Osteocyte (in vitro differentiated cells): Measurements from ENCODE around the gene SETDB1. TPM values are rescaled to one million over a fixed set of nuclear protein-coding genes. Genes with fewer than 3 reads are reported as not detected.
"Not testable (repeated sequence)": the region's sequence is repeated elsewhere in the genome, so short reads cannot be mapped to it uniquely, and the experiment has no call there.

Experiments
- DNase-seq: peaks from one replicate; pipeline ENCODE4 v3.0.0; 2021; ENCODE audit warnings: mixed read lengths; ENCODE audit not compliant: unreplicated experiment; ENCODE audit errors: extremely low spot score
- H3K27ac Mint-ChIP-seq: one replicate; pipeline ENCODE4 v1.8.0; 2021; ENCODE audit warnings: mild to moderate bottlenecking, mixed read lengths; ENCODE audit not compliant: unreplicated experiment
- H3K27me3 Mint-ChIP-seq: one replicate; pipeline ENCODE4 v1.8.0; 2021; ENCODE audit warnings: mixed read lengths; ENCODE audit not compliant: unreplicated experiment
- H3K36me3 Mint-ChIP-seq: one replicate; pipeline ENCODE4 v1.8.0; 2021; ENCODE audit warnings: mixed read lengths; ENCODE audit not compliant: unreplicated experiment
- H3K4me1 Mint-ChIP-seq: one replicate; pipeline ENCODE4 v1.8.0; 2021; ENCODE audit warnings: mixed read lengths; ENCODE audit not compliant: unreplicated experiment
- H3K4me3 Mint-ChIP-seq: one replicate; pipeline ENCODE4 v1.8.0; 2021; ENCODE audit warnings: mild to moderate bottlenecking, moderate library complexity, mixed read lengths; ENCODE audit not compliant: unreplicated experiment
- H3K9me3 Mint-ChIP-seq: one replicate; pipeline ENCODE4 v1.8.0; 2021; ENCODE audit warnings: mixed read lengths; ENCODE audit not compliant: unreplicated experiment
- CTCF ChIP-seq: fragments of 200-600 bp; sonication (generic); IDR thresholded peaks from 2 replicates; pipeline ENCODE4 v1.5.0; 2021; ENCODE audit warnings: antibody characterized with exemption, mild to moderate bottlenecking, moderate library complexity
- total RNA-seq: library from RNA; stranded (reverse); gene quantifications from 2 replicates; pipeline ENCODE4 v1.2.1, GENCODE V29; 2021

Gene SETDB1
- total RNA-seq, 1 donor from 2014 or later, result 53.5 TPM

GRCh38 chr1:150917387-150917786, 8.8 kb upstream of the SETDB1 start:
- Mint-ChIP-seq H3K4me3 (no peak overlapping the region), H3K9me3 (no peaks in the 10 kb centered on the region), H3K36me3 (no peaks in the 10 kb centered on the region), H3K27ac (no peak overlapping the region), H3K4me1 (no peaks in the 10 kb centered on the region), H3K27me3 (no peaks in the 10 kb centered on the region)
- no peak for DNase-seq
- no peak for TF ChIP-seq CTCF

GRCh38 chr1:150922519-150922975, 3.6 kb upstream of the SETDB1 start:
- H3K4me3 Mint-ChIP-seq, result no peak overlapping the region
- H3K27ac Mint-ChIP-seq, result no peak overlapping the region
- H3K36me3 Mint-ChIP-seq, result peaks cover under 1% of the 10 kb centered on the region
- H3K9me3 Mint-ChIP-seq, result no peaks in the 10 kb centered on the region
- peaks cover 19% of the 10 kb centered on the region for H3K4me1 Mint-ChIP-seq
- peak; percentile 73 for TF ChIP-seq CTCF
- no peak for DNase-seq
- H3K27me3 Mint-ChIP-seq, result no peaks in the 10 kb centered on the region

GRCh38 chr1:150925080-150925479, 1.1 kb upstream of the SETDB1 start:
- Mint-ChIP-seq H3K9me3 (no peaks in the 10 kb centered on the region), H3K36me3 (peaks cover 14% of the 10 kb centered on the region), H3K4me3 (no peak overlapping the region), H3K27ac (no peak overlapping the region), H3K27me3 (no peaks in the 10 kb centered on the region), H3K4me1 (peaks cover 21% of the 10 kb centered on the region)
- DNase-seq, result no peak
- no peak for TF ChIP-seq CTCF

GRCh38 chr1:150927624-150928023, 1.5 kb downstream of the SETDB1 start:
- H3K27me3 Mint-ChIP-seq, result no peaks in the 10 kb centered on the region
- peaks cover 31% of the 10 kb centered on the region for H3K36me3 Mint-ChIP-seq
- no peak for TF ChIP-seq CTCF
- H3K4me1 Mint-ChIP-seq, result peaks cover 19% of the 10 kb centered on the region
- no peak for DNase-seq
- peaks cover 2% of the 10 kb centered on the region for H3K9me3 Mint-ChIP-seq
- peak overlapping the region; percentile 96 for H3K4me3 Mint-ChIP-seq
- no peak overlapping the region for H3K27ac Mint-ChIP-seq

- DNase-seq, result no peak
- no peak overlapping the region for H3K4me3 Mint-ChIP-seq
- peaks cover 35% of the 10 kb centered on the region for H3K36me3 Mint-ChIP-seq
- peaks cover 18% of the 10 kb centered on the region for H3K4me1 Mint-ChIP-seq
- no peak overlapping the region for H3K27ac Mint-ChIP-seq
- peaks cover 4% of the 10 kb centered on the region for H3K9me3 Mint-ChIP-seq
- no peaks in the 10 kb centered on the region for H3K27me3 Mint-ChIP-seq
- TF ChIP-seq CTCF, result no peak
Observed at GRCh38 chr1:150928286-150928685, 2.1 kb downstream of the SETDB1 start.

GRCh38 chr1:150928775-150929174, 2.6 kb downstream of the SETDB1 start:
- peaks cover 18% of the 10 kb centered on the region for H3K4me1 Mint-ChIP-seq
- not testable (repeated sequence) for H3K4me3 Mint-ChIP-seq, H3K9me3 Mint-ChIP-seq, H3K27me3 Mint-ChIP-seq, DNase-seq, H3K27ac Mint-ChIP-seq
- peaks cover 35% of the 10 kb centered on the region for H3K36me3 Mint-ChIP-seq
